LNCAP (cell line): Measurements from ENCODE around the gene JAZF1.

ENCODE experiments used
- CTCF ChIP-seq: fragments of 450-650 bp; IDR thresholded peaks from 2 replicates; pipeline ENCODE4 v1.5.1; 2017; ENCODE audit warnings: mild to moderate bottlenecking

The JAZF1 gene

GRCh38 chr7:28042721-28043120 is 137.9 kb downstream of the JAZF1 start:
- TF ChIP-seq CTCF: no peak

GRCh38 chr7:28041508-28042314 is 138.9 kb downstream of the JAZF1 start:
- no peak for TF ChIP-seq CTCF

- no peak for TF ChIP-seq CTCF
Measured at GRCh38 chr7:28038175-28038797, 142.3 kb downstream of the JAZF1 start.

- TF ChIP-seq CTCF: no peak
Measured at GRCh38 chr7:28037220-28038010, 143.2 kb downstream of the JAZF1 start.

GRCh38 chr7:28036696-28037095 is 143.9 kb downstream of the JAZF1 start:
- TF ChIP-seq CTCF: no peak

GRCh38 chr7:28033386-28033785 is 147.2 kb downstream of the JAZF1 start:
- no peak for TF ChIP-seq CTCF

- no peak for TF ChIP-seq CTCF
Measured at GRCh38 chr7:28032738-28033380, 147.7 kb downstream of the JAZF1 start.
